Measurements from ENCODE around the gene ALDH4A1. TPM values are rescaled to one million over a fixed set of nuclear protein-coding genes. Genes with fewer than 3 reads are reported as not detected.

The ALDH4A1 gene
- total RNA-seq, 4 donors from 2014 or later: 25.1 to 29.5 (median 27.2) TPM

DNA sequence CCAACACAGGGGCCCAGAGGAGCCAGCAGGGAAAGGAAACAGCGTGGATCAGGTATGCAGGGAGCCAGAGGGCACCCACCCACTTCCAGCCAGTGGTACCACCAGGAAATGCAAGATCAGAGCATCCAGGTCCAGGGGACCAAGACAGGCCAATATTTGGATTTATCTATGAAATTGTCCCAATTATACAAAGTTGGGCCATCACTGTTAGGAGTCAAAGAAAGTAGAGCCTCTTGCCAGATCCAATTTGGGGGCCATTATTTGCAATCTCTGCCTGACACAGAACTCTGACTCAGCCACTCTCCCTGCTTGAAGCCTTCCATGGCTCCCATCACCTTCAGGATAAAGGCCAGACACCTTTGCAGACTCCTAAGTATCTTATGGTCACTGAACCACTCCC is 21.8 kb downstream of the ALDH4A1 start:
- DNase-seq (ENCODE audit: extremely low spot score): no peak
- intact Hi-C loops (cut with DNase I): no loop called here
- peaks cover 0 to 2% (median 0%) of the 10 kb centered on the region in 4 donors for H3K4me1 ChIP-seq
- H3K9me3 ChIP-seq: no peaks in the 10 kb centered on the region
- 100% methylated on average over 1 of the region's 1 CpG for WGBS
- H3K36me3 ChIP-seq: peaks cover 0 to 52% (median 28%) of the 10 kb centered on the region in 4 donors
- no peaks in the 10 kb centered on the region for H3K27me3 ChIP-seq
- TF ChIP-seq POLR2A (IDR thresholded peaks at IDR 0.05; ENCODE audit: low read depth) (no peak), EP300 (IDR thresholded peaks at IDR 0.05) (no peak), POLR2AphosphoS5 (IDR thresholded peaks at IDR 0.05) (no peak)
- TF ChIP-seq, protein P1, sequence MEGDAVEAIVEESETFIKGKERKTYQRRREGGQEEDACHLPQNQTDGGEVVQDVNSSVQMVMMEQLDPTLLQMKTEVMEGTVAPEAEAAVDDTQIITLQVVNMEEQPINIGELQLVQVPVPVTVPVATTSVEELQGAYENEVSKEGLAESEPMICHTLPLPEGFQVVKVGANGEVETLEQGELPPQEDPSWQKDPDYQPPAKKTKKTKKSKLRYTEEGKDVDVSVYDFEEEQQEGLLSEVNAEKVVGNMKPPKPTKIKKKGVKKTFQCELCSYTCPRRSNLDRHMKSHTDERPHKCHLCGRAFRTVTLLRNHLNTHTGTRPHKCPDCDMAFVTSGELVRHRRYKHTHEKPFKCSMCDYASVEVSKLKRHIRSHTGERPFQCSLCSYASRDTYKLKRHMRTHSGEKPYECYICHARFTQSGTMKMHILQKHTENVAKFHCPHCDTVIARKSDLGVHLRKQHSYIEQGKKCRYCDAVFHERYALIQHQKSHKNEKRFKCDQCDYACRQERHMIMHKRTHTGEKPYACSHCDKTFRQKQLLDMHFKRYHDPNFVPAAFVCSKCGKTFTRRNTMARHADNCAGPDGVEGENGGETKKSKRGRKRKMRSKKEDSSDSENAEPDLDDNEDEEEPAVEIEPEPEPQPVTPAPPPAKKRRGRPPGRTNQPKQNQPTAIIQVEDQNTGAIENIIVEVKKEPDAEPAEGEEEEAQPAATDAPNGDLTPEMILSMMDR (IDR thresholded peaks at IDR 0.05): no peak
- no peak overlapping the region for H3K4me3 ChIP-seq
- no peak overlapping the region for H3K27ac ChIP-seq (replicated peaks in 1 of 4)

DNA sequence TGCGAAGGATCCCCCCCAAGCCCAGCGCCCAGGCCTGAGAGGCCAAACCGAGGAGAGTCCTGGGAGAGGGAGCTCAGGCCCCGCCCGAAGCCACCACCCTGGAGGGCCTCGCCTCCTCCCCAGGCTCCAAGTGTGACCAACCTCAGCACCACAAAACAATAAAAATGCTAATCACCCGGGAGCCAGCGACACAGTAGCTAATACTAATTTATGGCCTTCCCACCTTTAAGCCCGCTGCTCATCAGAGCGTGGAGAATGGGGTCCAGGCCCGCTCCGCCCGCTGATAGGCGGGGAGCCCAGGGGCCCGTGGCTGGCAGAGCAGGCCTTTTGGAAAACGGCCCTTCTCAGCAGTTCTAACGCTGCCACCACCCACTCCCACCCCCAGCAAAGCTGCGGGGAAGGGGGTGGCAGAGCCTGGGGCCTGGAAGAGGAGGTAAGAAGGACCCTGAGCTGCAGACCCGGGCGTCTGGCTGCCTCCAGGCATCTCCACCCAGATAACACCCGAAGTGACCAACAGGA is 22.5 kb downstream of the ALDH4A1 start:
- H3K36me3 ChIP-seq: peaks cover 0 to 49% (median 24%) of the 10 kb centered on the region in 4 donors
- no peak for DNase-seq (ENCODE audit: extremely low spot score)
- H3K27ac ChIP-seq (replicated peaks in 1 of 4): no peak overlapping the region
- H3K4me3 ChIP-seq: no peak overlapping the region
- WGBS: 83% methylated on average over 5 of the region's 21 CpGs
- intact Hi-C loops (cut with DNase I): no loop called here
- no peaks in the 10 kb centered on the region for H3K9me3 ChIP-seq
- H3K4me1 ChIP-seq: peaks cover 3 to 9% (median 7%) of the 10 kb centered on the region in 4 donors
- TF ChIP-seq POLR2AphosphoS5 (IDR thresholded peaks at IDR 0.05) (no peak), EP300 (IDR thresholded peaks at IDR 0.05) (no peak), POLR2A (IDR thresholded peaks at IDR 0.05; ENCODE audit: low read depth) (no peak)
- TF ChIP-seq, protein P1 (IDR thresholded peaks at IDR 0.05): no peak
- H3K27me3 ChIP-seq: no peaks in the 10 kb centered on the region

GRCh38 chr1:18879215-18879790 is 23.1 kb downstream of the ALDH4A1 start:
- Histone ChIP-seq H3K9me3 (no peaks in the 10 kb centered on the region), H3K4me1 (peaks cover 3 to 15% (median 8%) of the 10 kb centered on the region in 4 donors), H3K27me3 (no peaks in the 10 kb centered on the region), H3K27ac (replicated peaks in 1 of 4) (no peak overlapping the region), H3K36me3 (peaks cover 0 to 49% (median 24%) of the 10 kb centered on the region in 4 donors), H3K4me3 (no peak overlapping the region)
- no peak for TF ChIP-seq POLR2A (IDR thresholded peaks at IDR 0.05; ENCODE audit: low read depth)
- 85% methylated on average over 10 of the region's 12 CpGs for WGBS
- no peak for DNase-seq (ENCODE audit: extremely low spot score)
- intact Hi-C loops (cut with DNase I): no loop called here

DNA sequence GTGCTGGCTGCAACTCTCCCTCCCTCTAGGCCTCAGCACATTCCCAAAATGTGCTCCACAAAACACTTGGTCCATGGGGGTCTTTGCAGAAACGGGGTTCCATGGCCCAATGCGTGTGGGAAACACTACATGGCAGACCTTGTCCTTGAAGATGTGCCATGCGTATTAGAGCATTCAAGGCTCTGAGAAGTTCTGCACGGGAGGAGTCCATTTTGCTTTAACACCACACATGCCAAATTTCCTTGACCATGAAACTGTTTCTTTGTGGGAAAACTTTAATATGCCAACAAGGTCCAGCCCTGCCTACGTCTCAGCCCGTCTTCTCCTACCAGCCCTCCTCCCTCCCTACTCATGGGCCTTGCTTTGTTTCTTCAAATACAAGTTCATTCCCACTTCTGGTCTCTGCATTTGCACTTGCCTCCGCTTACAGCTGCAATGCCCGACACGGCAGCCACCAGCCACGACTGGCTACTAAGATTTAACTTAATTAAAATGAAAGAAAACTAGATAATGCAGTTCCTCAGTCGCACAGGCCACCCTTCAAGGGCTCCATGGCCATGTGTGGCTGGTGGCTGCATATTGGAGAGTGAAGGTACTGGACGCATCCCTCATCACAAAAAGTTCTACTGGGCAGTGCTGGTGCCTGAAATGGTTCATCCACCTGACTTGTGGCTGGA is 23.7 kb downstream of the ALDH4A1 start:
- H3K4me3 ChIP-seq: no peak overlapping the region
- H3K27ac ChIP-seq (replicated peaks in 1 of 4): no peak overlapping the region
- DNase-seq (ENCODE audit: extremely low spot score): no peak
- intact Hi-C loops (cut with DNase I): no loop called here
- H3K9me3 ChIP-seq: no peaks in the 10 kb centered on the region
- peaks cover 0 to 47% (median 27%) of the 10 kb centered on the region in 4 donors for H3K36me3 ChIP-seq
- H3K27me3 ChIP-seq: no peaks in the 10 kb centered on the region
- peaks cover 3 to 16% (median 8%) of the 10 kb centered on the region in 4 donors for H3K4me1 ChIP-seq
- TF ChIP-seq POLR2A (IDR thresholded peaks at IDR 0.05; ENCODE audit: low read depth) (no peak), EP300 (IDR thresholded peaks at IDR 0.05) (no peak), POLR2AphosphoS5 (IDR thresholded peaks at IDR 0.05) (no peak)
- TF ChIP-seq, protein P1 (IDR thresholded peaks at IDR 0.05): no peak
- 85% methylated on average over 12 of the region's 12 CpGs for WGBS

GRCh38 chr1:18877282-18877681 is 25.1 kb downstream of the ALDH4A1 start:
- 93% methylated on average over 31 of the region's 35 CpGs for WGBS
- H3K9me3 ChIP-seq: no peaks in the 10 kb centered on the region
- H3K4me3 ChIP-seq: no peak overlapping the region
- H3K36me3 ChIP-seq: peaks cover 0 to 45% (median 21%) of the 10 kb centered on the region in 4 donors
- DNase-seq (ENCODE audit: extremely low spot score): no peak
- H3K27me3 ChIP-seq: no peaks in the 10 kb centered on the region
- TF ChIP-seq POLR2A (IDR thresholded peaks at IDR 0.05; ENCODE audit: low read depth): no peak
- no peak for TF ChIP-seq EP300 (IDR thresholded peaks at IDR 0.05)
- TF ChIP-seq POLR2AphosphoS5 (IDR thresholded peaks at IDR 0.05): no peak
- TF ChIP-seq, protein P1 (IDR thresholded peaks at IDR 0.05): no peak
- H3K4me1 ChIP-seq: peaks cover 3 to 16% (median 8%) of the 10 kb centered on the region in 4 donors
- no peak overlapping the region for H3K27ac ChIP-seq (replicated peaks in 1 of 4)
- intact Hi-C loops (cut with DNase I): no loop called here

All from esophagus muscularis mucosa (tissue), 4 donors.